HepG2 (cell line): ENCODE data around the gene PEX3. TPM values are rescaled to one million over a fixed set of nuclear protein-coding genes. Genes with fewer than 3 reads are reported as not detected.
A peak's percentile ranks its signal among the peaks of the same experiment; 100 is the strongest.

Source experiments
- ARNT2 ChIP-seq: sonication (generic); formaldehyde crosslinking; IDR thresholded peaks from 2 replicates; pipeline ENCODE4 v1.8.0; 2022; ENCODE audit warnings: mild to moderate bottlenecking, low read depth, missing genetic modification reagents, moderate library complexity
- ASH2L ChIP-seq: fragments of 300-600, 200-600 bp; sonication (generic); IDR thresholded peaks from 2 replicates; pipeline ENCODE4 v1.7.0; 2017; ENCODE audit warnings: low read depth, mild to moderate bottlenecking, moderate library complexity, mixed read lengths, low read length; ENCODE audit not compliant: insufficient read length
- ATF7-NPFF ChIP-seq: sonication (generic); formaldehyde crosslinking; IDR thresholded peaks from 2 replicates; pipeline ENCODE4 v1.8.1; 2023; ENCODE audit warnings: mild to moderate bottlenecking, low read depth, missing genetic modification reagents, moderate library complexity
- BRCA1 ChIP-seq: sonication (generic); formaldehyde crosslinking; IDR thresholded peaks from 2 replicates; pipeline ENCODE4 v1.4.0; 2020; ENCODE audit warnings: missing genetic modification reagents
- CBFB ChIP-seq: sonication (generic); formaldehyde crosslinking; IDR thresholded peaks from 2 replicates; pipeline ENCODE4 v1.4.0; 2020; ENCODE audit warnings: missing genetic modification reagents
- EZH2 ChIP-seq: conservative IDR thresholded peaks from 2 replicates; pipeline ENCODE4 v1.6.1; 2012; ENCODE audit warnings: mild to moderate bottlenecking, low read depth, low read length, moderate library complexity
- HOXA9 ChIP-seq: sonication (generic); formaldehyde crosslinking; IDR thresholded peaks from 2 replicates; pipeline ENCODE4 v1.8.1; 2022; ENCODE audit warnings: missing genetic modification reagents, mild to moderate bottlenecking, moderate library complexity, borderline replicate concordance
- IRF2 ChIP-seq: IDR thresholded peaks from 2 replicates; pipeline ENCODE4 v1.6.1; 2018; ENCODE audit warnings: missing genetic modification reagents, missing compliant biosample characterization
- KDM5B ChIP-seq: sonication (generic); formaldehyde crosslinking; IDR thresholded peaks from 2 replicates; pipeline ENCODE4 v1.4.0; 2020; ENCODE audit warnings: missing genetic modification reagents, mild to moderate bottlenecking, borderline replicate concordance
- KLF11 ChIP-seq: IDR thresholded peaks from 2 replicates; pipeline ENCODE4 v1.6.1; 2016; ENCODE audit warnings: missing compliant biosample characterization
- MIXL1 ChIP-seq: IDR thresholded peaks from 2 replicates; pipeline ENCODE4 v1.6.1; 2016
- NFYB ChIP-seq: sonication (generic); formaldehyde crosslinking; IDR thresholded peaks from 2 replicates; pipeline ENCODE4 v1.4.0; 2020; ENCODE audit warnings: missing genetic modification reagents
- RFX1 ChIP-seq: fragments of 450-650 bp; IDR thresholded peaks from 2 replicates; pipeline ENCODE4 v1.6.1; 2017
- RFXAP ChIP-seq: sonication (generic); formaldehyde crosslinking; IDR thresholded peaks from 2 replicates; pipeline ENCODE4 v1.4.0; 2020; ENCODE audit warnings: missing genetic modification reagents, borderline replicate concordance
- RXRA ChIP-seq: sonication (generic); formaldehyde crosslinking; IDR thresholded peaks from 2 replicates; pipeline ENCODE4 v1.5.1; 2020; ENCODE audit warnings: missing genetic modification reagents
- SIX4 ChIP-seq: sonication (generic); formaldehyde crosslinking; IDR thresholded peaks from 2 replicates; pipeline ENCODE4 v1.4.0; 2020; ENCODE audit warnings: missing genetic modification reagents
- THAP11 ChIP-seq: IDR thresholded peaks from 2 replicates; pipeline ENCODE4 v1.6.1; 2016; ENCODE audit warnings: missing biosample characterization, missing genetic modification reagents
- ZFP62 ChIP-seq: sonication (generic); formaldehyde crosslinking; IDR thresholded peaks from 2 replicates; pipeline ENCODE4 v1.4.0; 2020; ENCODE audit warnings: missing genetic modification reagents
- ZFP82 ChIP-seq: sonication (generic); formaldehyde crosslinking; IDR thresholded peaks from 2 replicates; pipeline ENCODE4 v1.5.1; 2020; ENCODE audit warnings: mild to moderate bottlenecking, missing genetic modification reagents, borderline replicate concordance
- ZNF274 ChIP-seq: sonication (generic); formaldehyde crosslinking; IDR thresholded peaks from 2 replicates; pipeline ENCODE4 v1.5.1; 2020; ENCODE audit warnings: mild to moderate bottlenecking, missing genetic modification reagents
- ZNF33A ChIP-seq: sonication (generic); formaldehyde crosslinking; IDR thresholded peaks from 2 replicates; pipeline ENCODE4 v1.5.1; 2020; ENCODE audit warnings: missing genetic modification reagents, mild to moderate bottlenecking, moderate library complexity, borderline replicate concordance
- ZNF354B ChIP-seq: sonication (generic); formaldehyde crosslinking; IDR thresholded peaks from 2 replicates; pipeline ENCODE4 v1.8.0; 2022; ENCODE audit warnings: mild to moderate bottlenecking, missing genetic modification reagents
- ZNF652 ChIP-seq: IDR thresholded peaks from 2 replicates; pipeline ENCODE4 v1.6.1; 2016; ENCODE audit warnings: low read depth, borderline replicate concordance
- ZNF749 ChIP-seq: sonication (generic); formaldehyde crosslinking; IDR thresholded peaks from 2 replicates; pipeline ENCODE4 v1.8.0; 2022; ENCODE audit warnings: mild to moderate bottlenecking, missing genetic modification reagents, moderate library complexity, borderline replicate concordance
- ZNF83 ChIP-seq: sonication (generic); formaldehyde crosslinking; IDR thresholded peaks from 2 replicates; pipeline ENCODE4 v1.4.0; 2020; ENCODE audit warnings: missing genetic modification reagents, mild to moderate bottlenecking, borderline replicate concordance
- ZSCAN9 ChIP-seq: IDR thresholded peaks from 2 replicates; pipeline ENCODE4 v1.6.1; 2016; ENCODE audit warnings: borderline replicate concordance
- polyA plus RNA-seq, 8 experiments: library from polyadenylated mRNA; depleted of rRNA in 3 of 8; stranded (reverse) in 7 of 8; unstranded in 1 of 8; fragments of >200 nt; fragmentation: Illumina TruSeq in 4 of 8; extraction: Trizol in 4 of 8; gene quantifications; 2 replicates each; pipeline versions ENCODE4 v1.2.1 to v1.2.3, GENCODE V29; 2011 to 2016; ENCODE audit warnings: low read depth in 4 of 8, missing spikeins in 1 of 8, mixed read lengths in 1 of 8; ENCODE audit not compliant: insufficient read depth in 1 of 8
- total RNA-seq, 5 experiments: library from RNA; depleted of rRNA; stranded (reverse); fragments of >200 nt; fragmentation: Illumina TruSeq; extraction: Trizol; gene quantifications; 2 replicates each; pipeline ENCODE4 v1.2.3, GENCODE V29; 2016; ENCODE audit warnings: low read depth in 1 of 5
- TF ChIP-seq, protein P1 (sequence below): sonication (generic); formaldehyde crosslinking; IDR thresholded peaks from 2 replicates; pipeline ENCODE4 v1.5.0; 2020; ENCODE audit warnings: missing genetic modification reagents
- TF ChIP-seq, protein P2 (sequence below): sonication (generic); formaldehyde crosslinking; IDR thresholded peaks from 2 replicates; pipeline ENCODE4 v1.4.0; 2020; ENCODE audit warnings: missing genetic modification reagents, borderline replicate concordance

Gene PEX3
- total and polyA plus RNA-seq, 2 of the 13 experiments (the other 11 are each of a cell fraction or from before 2014, with no cell fraction given), result 30.9 to 40.8 TPM

DNA sequence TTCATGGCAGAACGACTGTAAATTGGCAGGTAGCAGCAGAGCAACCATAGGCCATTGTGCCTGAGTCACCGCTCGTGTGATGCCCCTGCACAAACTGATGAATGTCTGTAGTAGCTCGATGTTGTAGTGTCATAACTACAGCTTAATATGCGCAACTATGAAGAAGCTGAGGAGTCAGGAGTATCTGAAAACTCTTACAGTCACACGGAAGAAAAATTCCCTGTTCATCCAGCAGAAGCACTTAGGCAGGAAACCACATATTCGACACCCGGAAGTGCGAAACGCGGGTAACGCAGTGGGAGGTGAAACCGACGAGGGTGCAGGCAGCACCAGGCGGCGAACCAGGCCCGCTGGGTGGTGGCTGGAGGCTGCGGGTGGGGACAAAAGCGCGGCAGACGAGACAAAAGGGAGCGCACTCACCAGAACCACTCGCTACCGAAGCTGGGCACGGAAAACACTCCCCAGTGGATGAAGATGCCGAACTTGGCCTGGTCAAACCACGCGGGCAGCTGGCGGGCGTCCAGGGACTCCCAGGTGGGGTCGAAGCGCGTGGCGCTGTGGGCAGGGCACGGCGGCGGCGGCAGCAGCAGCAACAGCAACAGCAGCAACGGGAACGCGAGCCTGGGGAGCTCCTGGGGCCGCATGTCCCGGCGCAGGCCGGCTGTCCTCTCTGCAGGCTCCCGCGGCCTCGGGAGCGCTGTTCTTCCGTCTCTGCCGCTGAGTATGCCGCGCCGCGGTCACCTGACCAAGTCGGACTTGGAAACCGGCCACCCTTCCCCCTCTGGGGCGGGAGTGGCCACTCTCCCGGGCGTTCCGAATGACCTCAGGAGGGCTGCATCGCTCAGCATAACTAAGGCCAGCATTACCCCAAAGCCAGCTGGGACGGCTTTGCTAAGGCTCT lies 60.6 kb downstream of the PEX3 start, which contains the start of gene FUCA2 (continued):
- peak; percentile 94 for TF ChIP-seq ZNF274 (CRISPR knock-in tag)
- TF ChIP-seq ZFP62 (CRISPR knock-in tag), result no peak
- no peak; the same call in 1 of the 2 replicates for TF ChIP-seq MIXL1 (CRISPR knock-in tag)
- no peak for TF ChIP-seq ZNF83 (CRISPR knock-in tag)
- TF ChIP-seq, protein P1, sequence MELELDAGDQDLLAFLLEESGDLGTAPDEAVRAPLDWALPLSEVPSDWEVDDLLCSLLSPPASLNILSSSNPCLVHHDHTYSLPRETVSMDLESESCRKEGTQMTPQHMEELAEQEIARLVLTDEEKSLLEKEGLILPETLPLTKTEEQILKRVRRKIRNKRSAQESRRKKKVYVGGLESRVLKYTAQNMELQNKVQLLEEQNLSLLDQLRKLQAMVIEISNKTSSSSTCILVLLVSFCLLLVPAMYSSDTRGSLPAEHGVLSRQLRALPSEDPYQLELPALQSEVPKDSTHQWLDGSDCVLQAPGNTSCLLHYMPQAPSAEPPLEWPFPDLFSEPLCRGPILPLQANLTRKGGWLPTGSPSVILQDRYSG (CRISPR knock-in tag), result no peak
- TF ChIP-seq EZH2, result no peak
- peak; percentile 81; the same call in 1 of the 2 replicates for TF ChIP-seq CBFB
- peak; percentile 56; the same call in 1 of the 2 replicates for TF ChIP-seq KLF11 (CRISPR knock-in tag)
- TF ChIP-seq ASH2L, result peak; percentile 95
- TF ChIP-seq, protein P2, sequence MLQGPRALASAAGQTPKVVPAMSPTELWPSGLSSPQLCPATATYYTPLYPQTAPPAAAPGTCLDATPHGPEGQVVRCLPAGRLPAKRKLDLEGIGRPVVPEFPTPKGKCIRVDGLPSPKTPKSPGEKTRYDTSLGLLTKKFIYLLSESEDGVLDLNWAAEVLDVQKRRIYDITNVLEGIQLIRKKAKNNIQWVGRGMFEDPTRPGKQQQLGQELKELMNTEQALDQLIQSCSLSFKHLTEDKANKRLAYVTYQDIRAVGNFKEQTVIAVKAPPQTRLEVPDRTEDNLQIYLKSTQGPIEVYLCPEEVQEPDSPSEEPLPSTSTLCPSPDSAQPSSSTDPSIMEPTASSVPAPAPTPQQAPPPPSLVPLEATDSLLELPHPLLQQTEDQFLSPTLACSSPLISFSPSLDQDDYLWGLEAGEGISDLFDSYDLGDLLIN (CRISPR knock-in tag), result peak; percentile 8; the same call in 1 of the 2 replicates
- TF ChIP-seq RFXAP (CRISPR knock-in tag), result peak; percentile 92; the same call in 1 of the 2 replicates
- TF ChIP-seq KDM5B, result peak; percentile 97
- TF ChIP-seq ZFP82 (CRISPR knock-in tag), result peak; percentile 67; the same call in 1 of the 2 replicates
- TF ChIP-seq IRF2 (CRISPR knock-in tag), result peak; percentile 78; the same call in 1 of the 2 replicates
- peak; percentile 90 for TF ChIP-seq ARNT2 (CRISPR knock-in tag)
- 0 out of 2 replicates have a peak, but pooled peaks have one; percentile 20 for TF ChIP-seq NFYB (CRISPR knock-in tag)
- peak; percentile 13; the same call in 1 of the 2 replicates for TF ChIP-seq ZNF652 (CRISPR knock-in tag)
- peak; percentile 92; the same call in 1 of the 2 replicates for TF ChIP-seq ZSCAN9 (CRISPR knock-in tag)
- TF ChIP-seq RXRA (CRISPR knock-in tag), result peak; percentile 78
- TF ChIP-seq BRCA1 (CRISPR knock-in tag), result peak; percentile 94; the same call in 1 of the 2 replicates
- no peak for TF ChIP-seq RFX1
- TF ChIP-seq ZNF749 (CRISPR knock-in tag), result peak; percentile 95; the same call in 1 of the 2 replicates
- TF ChIP-seq ZNF33A (CRISPR knock-in tag), result no peak; the same call in 1 of the 2 replicates
- TF ChIP-seq ZNF354B (CRISPR knock-in tag), result 0 out of 2 replicates have a peak, but pooled peaks have one; percentile 17
- TF ChIP-seq HOXA9, result peak; percentile 87; the same call in 1 of the 2 replicates
- peak; percentile 88 for TF ChIP-seq ATF7-NPFF (CRISPR knock-in tag)
- TF ChIP-seq THAP11, result peak; percentile 78
- no peak; the same call in 1 of the 2 replicates for TF ChIP-seq SIX4 (CRISPR knock-in tag)
